ENCODE data around the gene GLIS1.
"Not testable (repeated sequence)": the region's sequence is repeated elsewhere in the genome, so short reads cannot be mapped to it uniquely, and the experiment has no call there.

Gene GLIS1

DNA sequence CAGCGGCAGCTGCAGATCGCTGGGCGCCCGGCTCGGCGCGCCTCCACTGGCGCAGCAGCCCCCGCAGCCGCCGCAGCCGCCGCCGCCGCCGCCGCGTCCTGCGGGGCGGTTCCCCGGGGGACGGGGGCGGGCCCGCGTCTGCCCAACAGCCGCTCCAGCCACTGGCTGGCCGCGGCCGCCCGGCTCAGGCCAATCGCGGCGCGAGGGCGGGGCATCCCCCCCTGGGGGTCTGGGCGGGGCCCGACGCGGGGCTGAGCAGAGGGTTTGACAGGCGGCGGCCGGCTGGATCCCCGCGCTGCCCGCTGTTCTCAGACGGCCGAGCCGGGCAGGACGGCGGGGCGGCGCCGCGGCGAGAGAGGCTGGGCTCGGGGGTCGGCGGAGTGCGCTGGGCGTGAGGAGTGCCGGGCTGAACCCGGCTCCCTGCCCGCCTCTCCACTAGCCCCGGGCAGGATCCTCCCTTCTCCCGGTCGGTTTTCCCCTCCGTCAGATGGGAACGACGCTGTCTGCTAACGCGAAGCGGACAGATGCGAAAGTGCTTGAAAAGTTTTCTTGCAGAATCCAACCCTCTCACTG, at the start of gene GLIS1:
TSS of gene GLIS1 (minus strand) at position 56 of the 573 bp plus-strand sequence. CDS start 1,100 bp downstream, outside the sequence.
- DNase-seq (ENCODE audit: low read depth in 2 of 2), result peak; percentile 74 to 77

- no peak for DNase-seq (ENCODE audit: low read depth in 2 of 2)
Observed at GRCh38 chr1:53787655-53788054, 48.7 kb upstream of the GLIS1 start.

- no peak for DNase-seq (ENCODE audit: low read depth in 2 of 2)
Observed at GRCh38 chr1:53783056-53783455, 44.1 kb upstream of the GLIS1 start.

GRCh38 chr1:53781654-53782053, 42.7 kb upstream of the GLIS1 start:
- peak; percentile 47 to 58 for DNase-seq (ENCODE audit: low read depth in 2 of 2)

DNA sequence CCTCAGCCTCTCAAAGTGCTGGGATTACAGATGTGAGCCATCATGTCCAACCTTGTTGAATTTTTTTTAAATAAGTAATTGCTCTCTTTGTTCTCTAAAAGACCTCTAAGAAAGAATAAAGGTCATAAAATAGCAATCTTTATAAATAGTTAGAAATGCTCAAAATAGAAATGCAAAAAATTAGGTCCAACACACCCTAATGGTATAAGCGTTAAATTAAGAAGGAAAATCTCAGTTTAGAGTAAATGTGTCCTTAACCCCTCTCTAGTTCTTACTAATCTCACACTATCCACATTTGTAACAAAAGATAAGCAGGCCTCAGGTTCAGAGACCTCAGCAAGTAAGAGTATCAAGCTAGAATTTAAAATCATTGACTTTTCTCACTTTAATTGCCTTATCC, 38.3 kb upstream of the GLIS1 start:
- no peak for DNase-seq (ENCODE audit: low read depth in 2 of 2)

DNA sequence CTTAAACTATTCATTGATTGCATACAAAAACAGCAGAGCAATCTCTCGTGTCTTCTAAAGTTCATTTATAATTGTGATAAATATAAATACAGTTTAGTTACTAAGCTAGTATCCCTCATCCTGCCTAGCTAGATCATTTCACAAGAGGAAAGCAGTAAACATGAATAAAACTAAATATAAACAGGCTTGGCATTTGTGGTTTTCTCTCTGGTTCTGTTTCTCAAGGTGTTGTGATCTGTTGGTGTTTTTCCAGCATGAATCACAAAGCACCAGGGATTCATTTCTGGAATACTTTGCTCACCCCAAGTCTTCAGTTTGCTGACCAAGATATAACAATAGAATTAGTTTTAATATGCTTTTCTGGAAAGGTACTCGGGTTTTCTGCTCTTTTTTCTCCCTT, 32.7 kb upstream of the GLIS1 start:
- DNase-seq (ENCODE audit: low read depth in 2 of 2), result peak; percentile 59 to 66

- DNase-seq (ENCODE audit: low read depth in 2 of 2), result peak; percentile 26 to 34
Observed at GRCh38 chr1:53769780-53770179, 30.8 kb upstream of the GLIS1 start.

DNA sequence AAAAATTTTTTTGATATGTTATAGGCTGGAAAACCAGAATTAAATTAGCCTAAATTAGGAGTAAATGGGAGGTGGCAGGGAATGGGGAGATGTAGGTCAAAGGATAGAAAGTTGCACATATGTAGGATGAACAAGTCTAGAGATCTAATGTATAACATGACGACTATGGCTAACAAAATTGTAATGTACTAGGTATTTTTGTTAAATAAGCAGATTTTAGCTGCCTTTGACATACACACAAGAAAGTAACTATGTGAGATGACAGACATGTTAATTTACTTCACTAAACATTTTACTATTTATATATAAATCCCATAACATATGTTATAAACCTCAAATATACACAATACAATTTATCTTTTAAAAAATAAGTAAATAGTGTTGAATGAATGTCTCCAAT, 30.2 kb upstream of the GLIS1 start:
- no peak for DNase-seq (ENCODE audit: low read depth in 2 of 2)

DNA sequence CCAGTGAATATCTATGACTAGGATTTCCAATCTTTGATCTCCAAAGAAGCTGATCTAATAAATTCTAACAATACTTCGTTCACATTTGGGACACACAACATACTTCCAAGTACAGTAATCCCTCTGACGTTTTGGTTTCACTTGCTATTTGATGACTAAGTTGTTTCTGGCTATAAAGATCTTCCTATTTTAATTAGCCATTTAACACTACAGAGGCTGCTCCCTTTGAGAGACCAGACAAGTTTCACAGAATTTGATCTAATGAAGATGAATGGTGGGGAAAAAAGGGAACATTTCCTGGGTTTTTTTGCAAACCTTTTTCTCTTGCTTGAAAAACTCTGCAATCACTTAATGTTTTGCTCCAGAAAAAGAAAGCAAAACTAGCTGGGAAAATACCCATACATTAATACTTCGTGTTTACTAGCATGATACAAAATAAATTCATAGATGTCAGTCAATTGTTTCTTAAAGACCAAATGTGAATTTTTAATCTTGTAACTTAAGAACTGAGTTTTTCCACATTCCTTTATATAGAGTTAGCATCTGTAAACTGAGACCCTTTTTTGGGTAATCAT, 28.0 kb upstream of the GLIS1 start:
- peak; percentile 33 to 34 for DNase-seq (ENCODE audit: low read depth in 2 of 2)

- DNase-seq (ENCODE audit: low read depth in 2 of 2), result no peak
Observed at GRCh38 chr1:53766194-53766742, 27.3 kb upstream of the GLIS1 start.

DNA sequence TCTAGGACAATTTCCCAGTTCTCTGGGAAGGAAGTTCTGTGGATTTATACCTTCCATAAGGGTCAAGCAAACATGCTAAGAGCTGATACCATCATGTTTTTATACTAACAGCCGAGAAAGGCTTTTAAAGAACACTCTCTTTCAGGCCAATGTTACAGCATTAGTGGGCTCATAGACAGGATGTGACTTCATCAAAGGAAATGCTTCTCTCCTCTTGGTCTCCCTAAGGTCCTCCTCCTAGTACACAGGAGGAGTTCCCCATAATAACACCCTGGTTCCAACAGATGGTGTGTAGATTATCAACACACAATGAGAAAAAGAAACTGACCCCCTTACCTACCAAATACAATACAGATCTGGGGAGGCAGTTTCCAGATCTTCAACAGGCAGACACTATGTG, 26.7 kb upstream of the GLIS1 start:
- peak in 1 of 2 experiments; percentile 19 for DNase-seq (ENCODE audit: low read depth in 2 of 2)

- no peak for DNase-seq (ENCODE audit: low read depth in 2 of 2)
Observed at GRCh38 chr1:53763911-53764310, 24.9 kb upstream of the GLIS1 start.

DNA sequence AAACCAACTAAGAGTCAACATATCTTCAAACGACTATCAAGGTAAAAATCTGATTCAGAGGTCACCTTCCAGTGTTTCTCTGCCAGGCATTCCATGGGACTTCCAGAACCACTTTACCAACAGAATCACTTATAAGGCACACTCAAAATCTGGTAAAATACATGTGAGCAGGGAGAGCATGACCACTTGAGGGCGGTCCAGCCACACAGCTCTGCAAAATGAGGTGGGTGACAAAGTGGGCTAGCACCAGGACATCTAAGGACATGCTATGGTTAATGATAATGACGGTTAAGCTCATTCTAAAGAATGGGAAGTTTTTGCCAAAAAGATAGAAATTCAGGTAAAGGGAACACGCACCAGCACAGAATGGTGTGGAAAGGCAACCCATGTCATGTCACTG, 24.5 kb upstream of the GLIS1 start:
- no peak for DNase-seq (ENCODE audit: low read depth in 2 of 2)

- DNase-seq (ENCODE audit: low read depth in 2 of 2), result not testable (repeated sequence)
Observed at GRCh38 chr1:53760497-53760896, 21.5 kb upstream of the GLIS1 start.

GRCh38 chr1:53755874-53756273, 16.9 kb upstream of the GLIS1 start:
- DNase-seq (ENCODE audit: low read depth in 2 of 2), result no peak

- no peak for DNase-seq (ENCODE audit: low read depth in 2 of 2)
Observed at GRCh38 chr1:53754484-53755312, 15.7 kb upstream of the GLIS1 start.

- DNase-seq (ENCODE audit: low read depth in 2 of 2), result no peak
Observed at GRCh38 chr1:53752281-53752680, 13.3 kb upstream of the GLIS1 start.

DNA sequence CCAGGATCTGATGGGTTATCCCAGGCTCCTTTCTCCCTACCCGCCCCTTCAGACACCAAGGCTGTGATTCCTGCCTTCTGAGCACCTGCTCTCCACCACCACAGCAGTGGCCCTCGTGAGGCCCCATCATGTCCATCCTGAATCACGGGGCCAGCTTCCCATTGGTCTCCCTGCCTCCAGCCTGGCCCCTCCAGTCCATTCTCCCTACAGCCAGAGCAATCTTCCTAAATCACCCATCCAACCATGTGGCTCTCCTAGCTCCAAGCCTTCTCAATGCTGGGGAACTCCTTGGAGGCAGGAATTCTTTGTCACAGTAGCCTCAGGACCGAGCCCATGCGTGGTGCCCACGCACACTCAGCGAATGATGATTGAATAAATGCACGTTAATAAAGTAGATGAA, 8.9 kb upstream of the GLIS1 start:
- no peak for DNase-seq (ENCODE audit: low read depth in 2 of 2)

- DNase-seq (ENCODE audit: low read depth in 2 of 2), result peak; percentile 48 to 63
Observed at GRCh38 chr1:53740621-53741105, 1.7 kb upstream of the GLIS1 start.

DNA sequence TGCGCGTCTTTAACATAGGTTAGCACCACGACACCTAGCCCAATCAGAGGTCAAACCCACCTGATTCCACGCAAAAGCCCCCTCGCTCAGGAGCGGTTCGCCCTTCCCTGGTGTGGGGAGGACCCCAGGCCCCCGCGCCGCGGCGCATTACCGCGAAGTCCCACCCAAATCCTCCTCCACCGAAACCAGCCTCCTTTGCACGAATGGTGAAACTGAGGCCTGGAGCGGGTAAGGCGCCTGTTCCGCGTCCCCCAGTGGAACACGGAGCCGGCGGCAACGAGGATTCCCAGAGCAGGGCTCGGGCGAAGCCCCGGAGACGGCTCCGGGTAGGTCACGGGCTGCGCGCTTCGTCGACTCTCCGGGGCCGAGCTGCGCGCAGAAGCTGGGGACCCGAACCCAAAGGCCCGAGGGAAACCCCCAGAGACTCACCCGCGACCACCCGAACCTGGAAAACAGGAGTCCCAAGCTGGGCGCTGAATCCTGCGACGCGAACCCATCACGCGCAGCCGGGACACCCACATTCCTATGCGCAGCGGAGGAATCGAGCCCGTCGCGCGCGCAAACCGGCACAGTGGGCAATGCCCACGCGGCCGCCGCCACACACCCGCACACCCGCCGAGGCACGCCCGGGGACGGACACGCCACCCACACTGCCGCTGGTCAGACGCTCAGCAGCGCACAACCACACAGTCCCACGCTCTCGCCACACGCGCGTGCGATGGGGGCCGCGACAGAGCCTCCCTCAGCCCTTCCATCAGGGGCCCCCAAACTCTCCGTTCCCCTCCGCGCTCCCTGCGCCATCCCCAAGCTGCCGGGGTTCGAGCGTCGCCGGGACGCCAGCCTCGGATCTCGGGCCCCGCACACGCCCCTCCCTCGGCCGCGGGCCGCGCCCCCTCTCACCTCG, 507 bp downstream of the GLIS1 start:
- DNase-seq (ENCODE audit: low read depth in 2 of 2), result no peak

DNA sequence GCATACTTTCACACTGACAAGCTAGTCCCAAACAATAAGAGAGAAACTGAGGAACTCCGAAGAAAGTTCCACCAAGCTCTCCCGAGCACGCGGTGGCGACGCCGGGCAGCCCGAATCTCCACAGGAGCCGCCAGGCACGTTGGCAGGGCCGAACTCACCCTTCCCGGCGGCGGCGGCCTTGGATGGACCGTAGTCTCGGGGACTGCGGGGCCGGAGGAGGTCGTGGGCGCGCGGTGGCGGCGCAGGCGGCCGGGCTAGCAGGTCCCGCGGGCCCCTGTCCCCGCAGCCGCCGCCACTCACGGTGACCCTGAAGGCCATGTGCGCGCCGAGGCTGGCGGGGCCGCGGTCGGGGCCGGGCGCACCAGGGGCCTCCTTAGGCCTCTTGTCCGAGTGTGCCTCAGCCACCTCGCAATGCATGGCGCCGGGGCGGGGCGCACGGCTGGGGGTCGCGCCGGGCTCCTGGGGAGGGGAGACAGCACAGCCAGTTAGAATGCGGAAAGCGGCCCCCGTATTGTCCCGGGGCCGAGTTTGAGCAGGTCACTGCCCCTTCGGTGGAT, 1.2 kb downstream of the GLIS1 start:
- no peak for DNase-seq (ENCODE audit: low read depth in 2 of 2)

Measured in fibroblast of skin of left quadriceps (primary cell).